HG03103 (cell line): ENCODE measurements around the gene PARG.
A peak's percentile ranks its signal among the peaks of the same experiment; 100 is the strongest.
"Not testable (repeated sequence)": the region's sequence is repeated elsewhere in the genome, so short reads cannot be mapped to it uniquely, and the experiment has no call there.

Experiments
- ATAC-seq: cut with Tn5 transposase; IDR thresholded peaks from one replicate; pipeline ENCODE4 v1.9.1; 2021; ENCODE audit warnings: low read depth; ENCODE audit not compliant: unreplicated experiment

PARG gene

GRCh38 chr10:49941447-49942338, at the start of gene PARG, which contains the start of gene TIMM23B:
TSS of gene PARG (minus strand) at chr10:49942027. CDS start at chr10:49941725, 302 bp downstream.
TSS of gene TIMM23B (plus strand) at chr10:49942053. CDS start at chr10:49942195, 142 bp downstream.
- ATAC-seq, result peak; percentile 61

DNA sequence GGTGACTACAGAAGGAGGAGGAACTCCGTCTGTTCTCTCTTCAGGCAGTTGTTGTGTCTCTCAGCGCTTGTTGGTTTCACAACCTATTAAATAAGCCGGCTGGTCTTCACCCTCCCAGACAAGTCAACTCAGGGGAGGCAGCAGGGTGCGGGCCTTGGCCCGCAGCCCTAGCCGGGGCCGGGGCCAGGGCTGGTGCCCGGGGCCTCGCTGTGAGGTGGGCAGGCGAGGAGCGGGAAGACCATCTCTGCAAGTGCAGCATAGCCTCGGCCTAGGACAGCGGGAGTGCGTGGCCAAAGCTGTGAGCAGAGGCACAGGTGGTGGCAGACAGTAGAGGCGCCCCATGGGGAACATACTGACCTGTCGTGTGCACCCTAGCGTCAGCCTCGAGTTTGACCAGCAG, 46.5 kb upstream of the PARG start, which contains the start of gene AGAP6:
TSS of gene AGAP6 (plus strand) at position 31 of the 400 bp plus-strand sequence. CDS start at position 341, 310 bp downstream.
- ATAC-seq, result not testable (repeated sequence)

- not testable (repeated sequence) for ATAC-seq
Measured at GRCh38 chr10:49987207-49987606, 45.4 kb upstream of the PARG start.

DNA sequence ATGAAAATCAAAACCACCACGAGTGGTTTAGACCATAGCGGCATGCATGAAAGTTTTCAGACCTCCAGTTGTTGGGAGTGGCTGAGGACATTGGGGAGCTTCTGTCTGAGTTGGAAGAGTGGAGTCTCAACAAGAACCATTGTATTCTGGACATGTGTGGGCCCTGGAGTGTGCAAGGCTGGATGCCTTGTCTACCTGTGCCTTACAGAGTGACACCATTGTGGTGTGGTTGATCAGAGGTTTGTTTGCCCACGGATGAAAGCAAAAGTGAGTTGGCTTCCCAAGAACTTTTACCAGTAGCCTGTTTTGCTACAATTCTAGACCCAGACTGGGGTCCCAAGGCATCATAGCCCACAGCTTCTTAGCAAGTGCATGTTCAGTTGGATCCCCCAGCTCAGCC, 35.9 kb upstream of the PARG start:
- ATAC-seq, result not testable (repeated sequence)

DNA sequence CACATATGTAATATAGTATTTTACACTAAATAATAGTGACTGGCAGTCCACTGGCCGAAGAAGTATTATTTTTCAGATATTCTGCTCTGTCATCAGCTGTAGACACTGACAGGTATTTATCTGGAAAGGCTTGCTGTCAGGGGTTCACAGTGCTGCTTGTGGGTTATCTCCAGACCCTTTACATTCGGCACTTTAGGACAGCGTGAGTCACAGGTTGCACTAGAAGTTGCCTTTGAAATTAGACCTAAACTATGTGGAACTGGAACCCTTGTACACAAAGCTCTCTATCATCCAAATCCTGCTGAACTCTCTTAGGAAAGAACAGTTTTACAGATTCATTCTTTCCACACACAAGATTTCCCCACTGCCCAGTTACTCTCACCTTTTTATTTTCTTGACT, 30.3 kb upstream of the PARG start:
- ATAC-seq, result not testable (repeated sequence)

GRCh38 chr10:49971466-49971865, 29.6 kb upstream of the PARG start:
- ATAC-seq, result not testable (repeated sequence)

GRCh38 chr10:49970331-49970857, 28.6 kb upstream of the PARG start:
- ATAC-seq, result not testable (repeated sequence)

DNA sequence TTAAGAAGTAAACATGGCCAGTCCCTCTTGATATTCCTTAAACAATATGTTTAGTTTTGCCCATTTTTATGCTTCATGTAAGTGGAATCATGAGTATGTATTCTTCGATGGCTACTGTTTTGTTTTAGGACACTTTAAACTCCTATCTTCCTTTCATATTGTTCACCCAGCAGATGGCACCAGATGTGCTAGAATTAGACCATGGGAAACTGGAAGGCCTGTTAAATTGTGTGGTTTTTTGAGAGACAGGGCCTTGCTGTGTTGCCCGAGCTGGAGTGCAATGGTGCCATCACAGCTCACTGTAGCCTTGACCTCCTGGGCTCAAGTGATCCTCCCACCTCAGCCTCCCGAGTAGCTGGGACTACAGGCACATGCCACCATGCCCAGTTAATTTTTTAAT, 11.3 kb upstream of the PARG start:
- ATAC-seq, result not testable (repeated sequence)

DNA sequence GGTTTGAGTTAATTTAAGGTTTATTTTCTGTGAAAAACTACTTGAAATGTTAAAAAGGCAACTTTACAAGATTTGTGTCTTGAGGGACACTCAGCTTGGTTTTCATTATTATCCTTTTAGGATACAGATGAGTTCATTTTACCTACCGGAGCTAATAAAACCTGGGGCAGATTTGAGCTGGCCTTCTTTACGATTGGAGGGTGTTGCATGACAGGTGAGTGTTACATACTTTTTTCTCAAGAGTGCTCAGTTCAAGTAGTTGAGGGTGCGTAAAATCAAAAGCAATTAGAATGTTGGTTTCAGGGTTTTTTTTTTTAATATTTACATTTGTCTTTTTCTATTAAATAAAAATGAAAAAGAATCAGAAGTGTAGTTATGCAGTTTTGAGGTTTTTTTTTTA, 10.2 kb upstream of the PARG start:
- not testable (repeated sequence) for ATAC-seq

DNA sequence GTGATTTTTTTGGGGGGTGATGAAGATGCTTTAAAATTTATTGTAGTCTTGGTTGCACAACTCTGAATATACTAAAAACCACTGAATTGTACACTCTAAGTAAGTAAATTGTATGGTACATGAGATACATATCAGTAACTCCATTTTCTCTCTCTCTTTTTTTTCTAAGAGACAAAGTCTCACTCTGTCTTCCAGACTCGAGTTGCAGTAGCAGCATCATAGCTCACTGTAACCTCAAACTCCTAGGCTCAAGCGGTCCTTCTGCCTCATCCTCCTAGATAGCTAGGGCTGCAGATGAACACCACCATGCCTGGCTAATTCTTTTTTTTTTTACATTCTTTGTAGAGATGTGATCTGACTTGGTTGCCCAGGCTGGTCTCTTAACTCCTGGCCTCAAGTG, 6.9 kb upstream of the PARG start:
- ATAC-seq, result not testable (repeated sequence)

GRCh38 chr10:49948142-49948541, 6.3 kb upstream of the PARG start:
- peak; percentile 76 for ATAC-seq

- ATAC-seq, result not testable (repeated sequence)
Measured at GRCh38 chr10:49943607-49944006, 1.8 kb upstream of the PARG start.

- peak; percentile 4 for ATAC-seq
Measured at GRCh38 chr10:49942339-49942705, 495 bp upstream of the PARG start.

- not testable (repeated sequence) for ATAC-seq
Measured at GRCh38 chr10:49931959-49932728, 9.7 kb downstream of the PARG start.

- not testable (repeated sequence) for ATAC-seq
Measured at GRCh38 chr10:49931276-49931675, 10.6 kb downstream of the PARG start.

DNA sequence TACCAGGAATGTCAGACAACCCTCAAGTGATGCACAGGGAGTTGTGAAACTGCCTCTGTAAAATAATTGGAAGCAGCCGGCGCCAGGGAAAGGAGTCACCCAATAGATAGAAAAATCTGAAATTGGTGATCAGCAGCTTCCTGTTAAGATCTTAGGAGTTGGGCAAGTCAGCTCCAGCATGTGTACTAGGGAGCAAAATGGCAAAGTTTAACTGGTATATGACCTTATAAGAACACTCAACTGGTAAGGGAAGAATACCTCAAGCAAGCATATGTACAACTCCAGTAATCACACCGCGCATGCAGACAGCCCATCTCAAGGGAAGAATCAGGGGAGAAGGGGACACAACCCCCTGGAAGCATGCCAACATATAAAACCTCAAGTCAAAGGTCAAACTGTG, 18.3 kb downstream of the PARG start:
- ATAC-seq, result not testable (repeated sequence)

DNA sequence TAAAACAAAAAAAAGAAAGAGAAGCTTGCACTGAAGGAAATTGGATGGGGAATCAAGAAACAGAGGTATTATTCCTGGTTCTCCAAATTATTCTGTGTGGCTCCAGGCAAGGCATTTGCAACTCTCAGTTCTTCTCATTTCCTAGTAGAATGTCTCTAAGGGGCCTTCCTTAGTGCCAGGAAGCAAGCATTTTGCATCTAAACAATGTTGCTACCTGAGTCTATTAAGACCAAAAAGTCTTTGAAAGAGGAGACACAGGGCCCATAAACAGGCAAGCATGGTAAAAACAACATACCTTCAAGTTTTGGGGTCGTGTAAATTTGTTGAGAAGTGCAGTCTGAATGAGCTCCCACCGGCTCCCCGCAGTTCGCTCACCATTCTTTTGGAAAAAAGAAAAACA, 19.8 kb downstream of the PARG start:
- not testable (repeated sequence) for ATAC-seq

GRCh38 chr10:49917927-49918326, 23.9 kb downstream of the PARG start:
- ATAC-seq, result not testable (repeated sequence)

- ATAC-seq, result not testable (repeated sequence)
Measured at GRCh38 chr10:49916451-49916850, 25.4 kb downstream of the PARG start.

- ATAC-seq, result not testable (repeated sequence)
Measured at GRCh38 chr10:49910295-49910694, 31.5 kb downstream of the PARG start.
